NCI-H2029 (cell line): ENCODE data around the gene DOC2B.
"Not testable (repeated sequence)": the region's sequence is repeated elsewhere in the genome, so short reads cannot be mapped to it uniquely, and the experiment has no call there.

Source experiments
- DNase-seq: peaks from one replicate; lab custom pipeline; 2025; lab: John Stamatoyannopoulos, UW

DOC2B gene

GRCh38 chr17:181245-182049, at the start of gene DOC2B:
Gene DOC2B, minus strand, starts transcription at chr17:181650. Its CDS starts 171 bp downstream, at chr17:181479.
- DNase-seq, result no peak

GRCh38 chr17:230395-230770, 48.9 kb upstream of the DOC2B start:
- DNase-seq, result no peak

GRCh38 chr17:229709-230394, 48.4 kb upstream of the DOC2B start:
- no peak for DNase-seq

- DNase-seq, result no peak
Measured at GRCh38 chr17:228951-229708, 47.7 kb upstream of the DOC2B start.

- no peak for DNase-seq
Measured at GRCh38 chr17:227946-228615, 46.6 kb upstream of the DOC2B start.

- no peak for DNase-seq
Measured at GRCh38 chr17:227078-227945, 45.9 kb upstream of the DOC2B start.

GRCh38 chr17:226108-227077, 44.9 kb upstream of the DOC2B start:
- no peak for DNase-seq

- DNase-seq, result no peak
Measured at GRCh38 chr17:225551-225950, 44.1 kb upstream of the DOC2B start.

GRCh38 chr17:224576-224975, 43.1 kb upstream of the DOC2B start:
- DNase-seq, result not testable (repeated sequence)

- DNase-seq, result no peak
Measured at GRCh38 chr17:223723-224471, 42.4 kb upstream of the DOC2B start.

- no peak for DNase-seq
Measured at GRCh38 chr17:222172-222571, 40.7 kb upstream of the DOC2B start.

GRCh38 chr17:219696-220095, 38.2 kb upstream of the DOC2B start:
- no peak for DNase-seq

- DNase-seq, result no peak
Measured at GRCh38 chr17:218432-219110, 37.1 kb upstream of the DOC2B start.

- DNase-seq, result no peak
Measured at GRCh38 chr17:216625-217024, 35.2 kb upstream of the DOC2B start.

- DNase-seq, result not testable (repeated sequence)
Measured at GRCh38 chr17:215563-216478, 34.4 kb upstream of the DOC2B start.

GRCh38 chr17:214881-215331, 33.5 kb upstream of the DOC2B start:
- no peak for DNase-seq

GRCh38 chr17:213286-214105, 32.0 kb upstream of the DOC2B start:
- no peak for DNase-seq
